ENCODE results near the gene B3GAT1.

Gene B3GAT1

DNA sequence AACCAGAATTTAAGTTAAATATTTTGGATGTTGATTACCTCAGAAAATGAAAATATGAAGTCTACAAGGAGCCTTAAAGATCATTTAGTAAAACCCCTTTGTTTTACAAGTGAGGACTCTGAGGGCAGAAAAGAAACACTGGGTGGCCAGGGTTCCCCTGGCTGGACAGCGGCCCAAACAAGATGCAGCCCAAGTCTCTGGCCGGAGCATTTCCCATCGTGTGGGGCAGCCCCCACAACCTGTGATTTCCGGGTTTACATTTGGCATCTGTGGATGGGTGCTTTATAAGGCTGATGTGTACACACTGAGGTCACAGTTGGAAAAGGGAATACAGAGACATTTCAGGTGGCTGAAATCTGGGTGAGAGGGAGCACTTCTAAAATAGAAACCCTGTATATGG, 28.8 kb upstream of the B3GAT1 start:
- DNase-seq: no peak
- H3K9me3 ChIP-seq (ENCODE audit: insufficient read depth, low read length, severe bottlenecking): peaks cover 9% of the 10 kb centered on the region
- H3K79me2 ChIP-seq (ENCODE audit: insufficient read depth, low read length): no peaks in the 10 kb centered on the region

DNA sequence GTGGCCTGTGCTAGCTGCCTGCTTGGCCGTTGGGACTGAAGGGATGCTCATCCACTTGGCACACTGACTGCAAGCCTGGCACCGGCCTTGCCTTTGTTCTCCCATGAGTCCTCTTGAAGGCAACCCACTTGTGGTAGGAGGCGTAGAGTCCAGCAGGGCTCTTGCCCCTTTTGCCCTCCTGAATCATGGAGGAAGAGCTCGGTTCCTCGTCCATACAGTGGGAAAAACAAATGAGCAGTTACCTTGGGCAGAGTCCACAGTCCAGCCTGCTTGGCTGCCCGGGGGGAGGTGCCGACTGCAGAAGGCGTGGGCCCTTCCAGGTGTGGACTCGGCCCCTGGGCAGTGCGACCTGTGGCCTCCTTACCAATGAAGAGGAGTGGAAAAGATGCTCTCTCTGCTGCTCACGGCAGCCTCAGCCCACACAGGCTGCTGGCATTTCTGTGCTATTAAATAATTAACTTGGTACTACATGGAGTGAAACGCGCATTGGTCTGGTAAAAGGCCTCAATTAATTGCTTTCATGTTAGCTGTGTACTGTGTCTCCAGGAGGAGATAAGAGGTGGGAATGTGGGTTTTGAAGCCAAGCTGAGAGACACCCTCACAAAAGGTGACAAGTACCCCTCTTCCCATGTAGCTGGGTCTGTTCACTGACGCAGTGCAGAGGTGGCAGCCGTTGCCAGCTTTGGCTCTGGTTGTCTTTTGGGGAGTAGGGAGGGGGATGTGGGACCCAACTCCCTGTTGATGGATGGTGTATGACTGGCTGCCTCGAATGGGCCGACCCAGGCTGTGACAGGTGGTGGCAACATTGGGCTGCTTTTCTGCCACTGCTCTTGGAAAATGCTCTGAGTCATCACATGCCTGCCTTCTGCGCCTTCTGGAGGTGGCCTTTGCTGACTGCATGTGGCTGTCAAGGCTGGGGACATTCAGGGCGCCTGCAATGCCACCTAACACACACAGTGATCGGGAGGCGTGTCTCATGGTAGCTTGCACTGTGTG, 26.8 kb upstream of the B3GAT1 start:
- Histone ChIP-seq H3K9ac (ENCODE audit: low read depth, low read length) (no peak overlapping the region), H3K27ac (ENCODE audit: low read length) (no peak overlapping the region), H3K79me2 (ENCODE audit: insufficient read depth, low read length) (no peaks in the 10 kb centered on the region), H3K4me3 (ENCODE audit: low read depth in 1 of 2, low read length in 2 of 2) (no peak overlapping the region), H4K20me1 (ENCODE audit: insufficient read depth, low read length) (no peaks in the 10 kb centered on the region), H3K9me3 (ENCODE audit: insufficient read depth, low read length, severe bottlenecking) (peaks cover 6% of the 10 kb centered on the region), H3K27me3 (ENCODE audit: insufficient read depth, low read length, poor library complexity) (peaks cover 6% of the 10 kb centered on the region), H3K4me1 (ENCODE audit: insufficient read depth, low read length) (no peaks in the 10 kb centered on the region), H2AFZ (ENCODE audit: low read depth, low read length) (no peak overlapping the region), H3K4me2 (ENCODE audit: insufficient read depth, low read length) (no peak overlapping the region), H3K36me3 (ENCODE audit: insufficient read depth, low read length) (no peaks in the 10 kb centered on the region)
- no peak for ATAC-seq (ENCODE audit: insufficient read depth, low read depth)
- DNase-seq: no peak
- TF ChIP-seq, protein P1, sequence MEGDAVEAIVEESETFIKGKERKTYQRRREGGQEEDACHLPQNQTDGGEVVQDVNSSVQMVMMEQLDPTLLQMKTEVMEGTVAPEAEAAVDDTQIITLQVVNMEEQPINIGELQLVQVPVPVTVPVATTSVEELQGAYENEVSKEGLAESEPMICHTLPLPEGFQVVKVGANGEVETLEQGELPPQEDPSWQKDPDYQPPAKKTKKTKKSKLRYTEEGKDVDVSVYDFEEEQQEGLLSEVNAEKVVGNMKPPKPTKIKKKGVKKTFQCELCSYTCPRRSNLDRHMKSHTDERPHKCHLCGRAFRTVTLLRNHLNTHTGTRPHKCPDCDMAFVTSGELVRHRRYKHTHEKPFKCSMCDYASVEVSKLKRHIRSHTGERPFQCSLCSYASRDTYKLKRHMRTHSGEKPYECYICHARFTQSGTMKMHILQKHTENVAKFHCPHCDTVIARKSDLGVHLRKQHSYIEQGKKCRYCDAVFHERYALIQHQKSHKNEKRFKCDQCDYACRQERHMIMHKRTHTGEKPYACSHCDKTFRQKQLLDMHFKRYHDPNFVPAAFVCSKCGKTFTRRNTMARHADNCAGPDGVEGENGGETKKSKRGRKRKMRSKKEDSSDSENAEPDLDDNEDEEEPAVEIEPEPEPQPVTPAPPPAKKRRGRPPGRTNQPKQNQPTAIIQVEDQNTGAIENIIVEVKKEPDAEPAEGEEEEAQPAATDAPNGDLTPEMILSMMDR (IDR thresholded peaks at IDR 0.05; ENCODE audit: borderline replicate concordance, extremely low read depth, low read length, poor library complexity, severe bottlenecking): peak; percentile 12
- TF ChIP-seq EZH2 (IDR thresholded peaks at IDR 0.05; ENCODE audit: borderline replicate concordance, low read depth, low read length, severe bottlenecking): no peak

More for the DNA sequence above, 28.8 kb upstream of the B3GAT1 start:
- peaks cover 4% of the 10 kb centered on the region for H3K27me3 ChIP-seq (ENCODE audit: insufficient read depth, low read length, poor library complexity)
- H3K4me1 ChIP-seq (ENCODE audit: insufficient read depth, low read length): no peaks in the 10 kb centered on the region
- no peak for ATAC-seq (ENCODE audit: insufficient read depth, low read depth)
- H2AFZ ChIP-seq (ENCODE audit: low read depth, low read length): no peak overlapping the region
- no peak overlapping the region for H3K4me2 ChIP-seq (ENCODE audit: insufficient read depth, low read length)
- no peaks in the 10 kb centered on the region for H3K36me3 ChIP-seq (ENCODE audit: insufficient read depth, low read length)
- TF ChIP-seq, protein P1 (IDR thresholded peaks at IDR 0.05; ENCODE audit: borderline replicate concordance, extremely low read depth, low read length, poor library complexity, severe bottlenecking): no peak
- no peak for TF ChIP-seq EZH2 (IDR thresholded peaks at IDR 0.05; ENCODE audit: borderline replicate concordance, low read depth, low read length, severe bottlenecking)
- H4K20me1 ChIP-seq (ENCODE audit: insufficient read depth, low read length): no peaks in the 10 kb centered on the region
- H3K4me3 ChIP-seq (ENCODE audit: low read depth in 1 of 2, low read length in 2 of 2): no peak overlapping the region
- H3K9ac ChIP-seq (ENCODE audit: low read depth, low read length): no peak overlapping the region
- H3K27ac ChIP-seq (ENCODE audit: low read length): no peak overlapping the region

DNA sequence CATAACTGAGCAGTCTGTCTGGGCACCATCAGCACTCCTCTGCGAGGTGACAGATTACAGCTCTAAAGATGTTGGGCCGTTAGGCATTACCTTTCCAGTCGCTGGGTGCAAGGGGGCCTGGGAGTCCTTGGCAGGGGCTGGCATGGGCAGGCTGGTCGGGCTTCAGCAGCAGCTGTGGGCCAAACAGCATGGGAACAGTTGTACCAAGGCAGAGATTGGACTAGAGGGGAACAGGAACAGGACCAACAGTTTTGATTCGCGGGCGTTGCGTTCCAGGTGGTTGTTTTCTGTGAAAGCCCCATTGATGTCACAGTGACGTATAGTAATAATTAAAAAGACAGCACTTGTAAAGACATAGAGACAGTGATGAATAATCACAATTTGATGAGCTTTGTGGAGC, 25.8 kb upstream of the B3GAT1 start:
- DNase-seq: no peak
- no peaks in the 10 kb centered on the region for H4K20me1 ChIP-seq (ENCODE audit: insufficient read depth, low read length)

More for the DNA sequence above, 25.8 kb upstream of the B3GAT1 start:
- Histone ChIP-seq H3K4me2 (ENCODE audit: insufficient read depth, low read length) (no peak overlapping the region), H3K36me3 (ENCODE audit: insufficient read depth, low read length) (no peaks in the 10 kb centered on the region), H3K9me3 (ENCODE audit: insufficient read depth, low read length, severe bottlenecking) (no peaks in the 10 kb centered on the region), H3K4me3 (ENCODE audit: low read depth in 1 of 2, low read length in 2 of 2) (no peak overlapping the region), H3K27ac (ENCODE audit: low read length) (no peak overlapping the region), H3K27me3 (ENCODE audit: insufficient read depth, low read length, poor library complexity) (peaks cover 6% of the 10 kb centered on the region), H3K9ac (ENCODE audit: low read depth, low read length) (no peak overlapping the region), H3K4me1 (ENCODE audit: insufficient read depth, low read length) (no peaks in the 10 kb centered on the region), H3K79me2 (ENCODE audit: insufficient read depth, low read length) (no peaks in the 10 kb centered on the region), H2AFZ (ENCODE audit: low read depth, low read length) (no peak overlapping the region)
- no peak for ATAC-seq (ENCODE audit: insufficient read depth, low read depth)
- TF ChIP-seq, protein P1 (IDR thresholded peaks at IDR 0.05; ENCODE audit: borderline replicate concordance, extremely low read depth, low read length, poor library complexity, severe bottlenecking): no peak
- TF ChIP-seq EZH2 (IDR thresholded peaks at IDR 0.05; ENCODE audit: borderline replicate concordance, low read depth, low read length, severe bottlenecking): no peak

All from DND-41 (cell line).